ENCODE results near the gene MARS1.

- TF ChIP-seq CTCF (IDR thresholded peaks at IDR 0.05) (no peak), EP300 (IDR thresholded peaks at IDR 0.05) (no peak), POLR2AphosphoS5 (IDR thresholded peaks at IDR 0.05) (no peak), POLR2A (IDR thresholded peaks at IDR 0.05) (no peak)
Observed at GRCh38 chr12:57461276-57461916, 26.5 kb upstream of the MARS1 start.

Data from stomach (tissue), 4 donors.